Activated CD8-positive, alpha-beta memory T cell treated with anti-CD3 and anti-CD28 coated beads for 1 hour (primary cell): ENCODE data around the gene TMPRSS3.

ENCODE experiments used
- DNase-seq, 2 donors: peaks; one replicate each; pipeline ENCODE4 v3.0.0-alpha.2; 2020; ENCODE audit warnings: low read depth in 1 of 2; ENCODE audit errors: extremely low read depth in 1 of 2

Gene TMPRSS3

DNA sequence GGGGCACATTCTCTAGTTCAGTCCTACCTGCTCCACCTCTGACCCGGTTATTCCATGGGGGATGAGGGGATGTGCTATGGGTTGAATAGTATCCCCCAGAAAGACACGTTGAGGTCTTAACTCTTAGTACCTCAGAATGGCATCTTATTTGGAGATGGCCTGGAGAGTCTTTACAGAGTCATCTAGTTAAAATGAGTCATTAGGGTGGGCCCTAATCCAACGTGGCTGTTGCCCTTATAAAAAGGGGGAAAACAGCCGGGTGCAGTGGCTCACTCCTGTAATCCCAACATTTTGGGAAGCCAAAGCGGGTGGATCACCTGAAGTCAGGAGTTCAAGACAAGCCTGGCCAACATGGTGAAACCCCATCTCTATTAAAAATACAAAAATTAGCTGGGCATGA is 5.7 kb downstream of the TMPRSS3 start:
- DNase-seq, result no peak

- no peak for DNase-seq
Measured at GRCh38 chr21:42389449-42389835, 6.4 kb downstream of the TMPRSS3 start.

- no peak for DNase-seq
Measured at GRCh38 chr21:42388740-42389448, 7.0 kb downstream of the TMPRSS3 start.

GRCh38 chr21:42387843-42388340 is 8.0 kb downstream of the TMPRSS3 start:
- DNase-seq, result no peak

DNA sequence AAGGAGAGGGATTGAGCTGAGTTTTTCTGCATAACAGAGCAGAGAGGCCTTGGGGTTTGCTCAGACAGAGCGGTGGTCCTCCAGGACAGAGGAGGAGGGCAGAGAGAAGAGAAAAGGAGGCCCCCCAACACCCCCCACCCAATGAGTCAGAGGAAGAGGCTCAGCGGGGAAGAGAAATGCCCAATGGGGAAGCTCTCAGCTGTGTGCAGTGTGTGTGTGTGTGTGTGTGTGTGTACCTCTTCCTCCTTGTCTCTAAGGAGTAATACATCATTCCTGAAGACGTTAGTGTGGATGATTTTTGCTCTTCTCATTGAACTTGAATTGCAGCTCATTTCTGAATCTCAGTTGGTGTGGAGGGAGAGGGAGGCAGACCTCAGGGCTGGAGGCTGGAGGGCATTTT is 8.7 kb downstream of the TMPRSS3 start:
- no peak for DNase-seq

GRCh38 chr21:42386034-42386591 is 9.7 kb downstream of the TMPRSS3 start:
- no peak for DNase-seq

GRCh38 chr21:42385619-42386018 is 10.2 kb downstream of the TMPRSS3 start:
- DNase-seq, result no peak

DNA sequence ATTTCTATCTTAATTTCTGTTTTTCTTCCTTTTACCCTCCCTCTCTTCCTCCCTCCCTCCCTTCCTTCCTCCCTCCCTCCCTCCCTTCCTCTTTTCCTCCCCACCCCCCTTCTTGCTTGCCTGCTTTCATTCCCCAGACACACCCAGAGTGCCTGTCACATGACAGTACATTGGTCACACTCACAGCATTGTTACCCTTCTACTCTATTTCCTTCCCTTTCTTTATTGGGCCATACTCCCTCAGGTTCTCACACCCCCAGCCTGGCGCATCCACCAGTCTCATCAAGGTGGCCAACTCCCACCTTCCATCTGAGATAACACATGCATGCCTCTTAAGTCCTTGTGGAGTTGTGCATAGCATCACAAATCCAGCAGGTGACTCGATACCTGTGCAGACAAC is 10.9 kb downstream of the TMPRSS3 start:
- no peak for DNase-seq

- DNase-seq, result no peak
Measured at GRCh38 chr21:42384156-42384945, 11.5 kb downstream of the TMPRSS3 start.

- no peak for DNase-seq
Measured at GRCh38 chr21:42383331-42383730, 12.5 kb downstream of the TMPRSS3 start.

DNA sequence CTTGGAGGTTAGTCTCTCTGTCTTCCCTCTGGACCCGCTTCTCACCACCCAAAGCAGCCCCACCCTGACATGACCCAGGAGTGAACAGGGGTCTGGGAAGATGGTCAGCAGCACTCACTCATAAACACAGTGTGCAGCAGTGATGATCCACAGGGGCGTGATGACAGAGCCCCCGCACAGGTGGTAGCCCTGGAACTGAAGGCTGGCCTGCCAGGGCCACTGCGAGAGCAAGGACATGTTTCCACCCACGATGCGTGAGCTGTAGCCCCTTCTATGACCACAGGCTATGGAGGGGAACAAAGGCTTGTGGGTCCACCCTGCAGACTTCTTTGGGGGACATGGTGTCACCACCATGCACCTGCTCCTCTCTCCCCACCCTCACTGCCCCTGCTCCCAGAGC is 12.9 kb downstream of the TMPRSS3 start:
- DNase-seq, result no peak

- DNase-seq, result no peak
Measured at GRCh38 chr21:42381347-42381984, 14.4 kb downstream of the TMPRSS3 start.

DNA sequence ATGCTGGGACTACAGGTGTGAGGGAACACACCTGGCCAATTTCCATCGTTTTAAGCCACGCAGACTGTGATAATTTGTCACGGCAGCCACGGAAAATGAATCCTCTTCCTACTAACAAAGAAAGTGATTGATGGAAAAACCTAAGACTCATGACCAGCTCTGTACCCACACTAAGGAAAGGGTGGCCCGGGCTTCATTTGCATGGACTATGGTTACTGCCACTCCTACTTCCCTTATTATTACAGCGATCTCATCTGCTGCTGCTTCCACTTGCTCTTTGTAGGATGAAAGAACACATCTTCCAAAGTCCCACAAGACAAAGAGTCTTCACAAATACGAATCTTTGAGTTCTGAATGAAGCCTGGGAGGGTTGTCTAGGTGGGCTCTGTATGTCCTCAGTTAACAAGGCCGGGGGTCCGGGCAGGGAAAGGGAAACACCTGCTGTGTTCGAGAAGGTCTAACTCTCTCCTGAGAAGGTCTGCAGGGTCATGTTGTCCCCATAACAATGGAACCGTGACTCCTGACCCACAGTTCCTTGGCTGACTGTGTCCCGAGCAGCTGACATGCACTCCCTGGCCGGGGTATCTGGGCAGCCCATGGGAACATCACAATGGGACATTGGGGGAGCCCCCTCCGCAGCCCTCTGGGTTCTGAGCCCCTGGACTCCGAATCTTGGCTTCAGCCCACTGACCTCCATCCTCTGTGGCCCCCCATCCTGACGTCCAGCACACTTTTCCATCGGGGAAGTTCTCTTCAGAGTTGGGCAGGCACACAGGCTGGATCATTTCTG is 16.2 kb downstream of the TMPRSS3 start:
- no peak for DNase-seq

DNA sequence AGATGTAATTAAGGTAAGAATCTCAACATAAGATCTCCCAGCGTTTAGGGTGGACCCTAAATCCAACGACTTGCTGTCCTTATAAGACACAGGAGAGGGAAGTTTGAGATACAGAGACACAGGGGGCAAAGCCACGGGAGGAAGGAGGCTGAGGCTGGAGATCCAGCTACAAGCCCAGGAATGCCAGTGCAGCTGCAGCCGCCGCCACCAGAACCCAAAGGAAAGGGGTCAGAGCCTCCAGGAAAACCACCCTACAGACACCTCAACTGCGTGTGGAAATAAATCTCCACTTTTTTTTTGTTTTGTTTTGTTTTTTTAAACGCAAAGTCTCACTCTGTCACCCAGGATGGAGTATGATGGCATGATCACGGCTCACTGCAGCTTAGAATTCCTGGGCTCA is 17.4 kb downstream of the TMPRSS3 start:
- no peak for DNase-seq

DNA sequence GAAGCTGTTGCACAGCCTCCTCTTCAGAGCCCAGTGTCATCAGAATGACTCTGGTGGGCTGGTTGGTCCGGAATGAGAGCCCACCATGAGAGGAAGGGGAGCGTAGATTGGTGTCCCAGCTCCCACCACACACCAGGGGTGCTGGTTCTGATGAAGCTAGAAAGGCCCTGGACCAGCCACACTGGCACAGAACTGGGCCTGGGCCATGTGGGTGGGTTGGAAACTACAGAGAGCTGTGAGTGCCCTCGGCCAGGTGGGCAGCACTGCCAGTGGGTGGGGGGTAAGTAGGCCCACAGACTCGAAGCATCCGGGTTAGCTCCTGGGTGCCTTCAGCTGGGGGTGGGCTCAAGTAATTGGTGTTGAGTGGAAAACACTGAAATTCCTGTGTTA is 17.9 kb downstream of the TMPRSS3 start:
- DNase-seq, result no peak

DNA sequence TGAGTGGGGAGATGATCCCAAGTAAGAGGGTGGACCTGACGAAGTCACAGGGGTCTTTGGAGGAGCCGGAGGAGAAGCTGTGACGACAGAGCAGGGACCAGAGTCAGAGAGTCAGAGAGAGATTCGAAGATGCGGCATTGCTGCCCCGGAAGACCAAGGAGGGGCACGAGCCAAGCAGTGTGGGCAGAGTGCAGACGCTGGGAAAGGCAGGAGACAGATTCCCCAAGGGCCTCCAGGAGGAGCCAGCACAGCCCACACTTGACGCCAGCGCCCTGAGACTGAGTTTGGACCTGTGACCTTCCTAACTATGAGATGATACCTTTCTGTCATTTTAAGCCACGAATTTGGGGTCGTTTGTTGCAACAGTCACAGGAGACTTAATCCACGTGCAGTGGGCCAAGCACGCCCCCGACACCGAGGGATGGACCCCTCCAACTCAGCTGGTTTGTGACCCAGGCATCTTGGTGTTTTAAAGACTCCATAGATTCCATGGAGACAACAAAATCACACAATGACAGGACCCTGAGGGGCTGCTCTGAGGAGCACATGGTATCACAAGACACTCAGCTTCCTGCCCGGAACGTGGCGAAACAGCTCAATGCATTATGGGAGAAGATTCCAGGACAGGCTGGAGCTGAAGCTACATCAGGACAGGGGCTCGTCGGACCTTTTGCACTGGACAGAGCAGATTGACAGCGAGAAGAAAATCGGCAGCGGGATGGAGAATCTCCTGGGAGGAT is 18.5 kb downstream of the TMPRSS3 start:
- DNase-seq, result no peak

DNA sequence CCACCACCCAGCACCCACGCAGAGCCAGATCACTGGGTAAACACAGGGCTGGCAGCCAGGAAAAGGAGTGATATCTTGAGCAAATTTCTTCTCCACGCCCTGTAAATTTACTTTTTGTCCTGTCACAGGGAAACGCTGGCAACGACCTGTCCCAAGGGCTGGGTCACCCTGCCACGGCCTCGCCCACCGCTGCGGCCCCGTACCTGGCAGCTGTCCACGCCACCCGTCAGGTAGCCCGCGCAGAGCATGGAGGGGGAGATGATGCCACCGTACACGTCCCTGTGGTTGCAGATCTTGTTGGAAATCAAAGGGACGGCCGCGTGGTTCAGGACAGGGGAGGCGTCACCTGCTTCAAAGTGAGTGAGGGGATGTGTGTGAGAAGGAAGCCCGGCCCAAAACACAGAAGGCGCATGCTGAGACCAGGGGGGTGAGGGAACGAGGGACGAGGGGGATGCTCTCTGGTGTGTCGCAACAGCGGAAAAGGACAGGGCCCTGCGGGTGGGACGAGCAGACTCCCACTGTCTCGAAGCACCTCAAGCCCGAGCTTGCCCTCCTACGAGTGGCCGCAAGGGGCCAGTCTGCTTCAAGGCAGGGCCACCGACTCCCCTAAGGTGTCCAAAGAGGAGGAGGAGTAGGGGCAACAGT is 19.4 kb downstream of the TMPRSS3 start:
- no peak for DNase-seq

GRCh38 chr21:42375966-42376337 is 19.9 kb downstream of the TMPRSS3 start:
- no peak for DNase-seq

DNA sequence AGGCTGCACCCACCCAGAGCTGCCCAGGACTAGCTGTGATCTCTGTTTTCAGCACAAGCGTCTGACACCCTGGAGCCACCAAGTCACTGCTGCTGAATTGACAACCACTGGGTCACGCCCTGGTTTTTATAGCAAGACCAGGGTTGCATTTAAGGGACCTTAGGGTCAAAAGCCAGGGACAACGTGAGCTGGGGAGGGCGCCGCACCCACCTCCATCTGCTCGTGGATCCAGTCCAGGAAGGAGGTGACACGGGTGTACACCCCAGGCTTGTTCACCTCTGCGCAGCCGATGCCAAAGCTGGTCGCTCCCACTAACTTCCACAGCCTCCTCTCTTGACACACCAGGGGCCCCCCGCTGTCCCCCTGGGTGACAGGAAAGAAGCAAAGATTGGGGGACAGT is 20.3 kb downstream of the TMPRSS3 start:
- no peak for DNase-seq
